GM19452 (cell line): ENCODE measurements around the gene THSD1.

Experiments used
- ATAC-seq: cut with Tn5 transposase; IDR thresholded peaks from one replicate; pipeline ENCODE4 v1.9.1; 2021; ENCODE audit not compliant: unreplicated experiment

Gene THSD1, protein sequence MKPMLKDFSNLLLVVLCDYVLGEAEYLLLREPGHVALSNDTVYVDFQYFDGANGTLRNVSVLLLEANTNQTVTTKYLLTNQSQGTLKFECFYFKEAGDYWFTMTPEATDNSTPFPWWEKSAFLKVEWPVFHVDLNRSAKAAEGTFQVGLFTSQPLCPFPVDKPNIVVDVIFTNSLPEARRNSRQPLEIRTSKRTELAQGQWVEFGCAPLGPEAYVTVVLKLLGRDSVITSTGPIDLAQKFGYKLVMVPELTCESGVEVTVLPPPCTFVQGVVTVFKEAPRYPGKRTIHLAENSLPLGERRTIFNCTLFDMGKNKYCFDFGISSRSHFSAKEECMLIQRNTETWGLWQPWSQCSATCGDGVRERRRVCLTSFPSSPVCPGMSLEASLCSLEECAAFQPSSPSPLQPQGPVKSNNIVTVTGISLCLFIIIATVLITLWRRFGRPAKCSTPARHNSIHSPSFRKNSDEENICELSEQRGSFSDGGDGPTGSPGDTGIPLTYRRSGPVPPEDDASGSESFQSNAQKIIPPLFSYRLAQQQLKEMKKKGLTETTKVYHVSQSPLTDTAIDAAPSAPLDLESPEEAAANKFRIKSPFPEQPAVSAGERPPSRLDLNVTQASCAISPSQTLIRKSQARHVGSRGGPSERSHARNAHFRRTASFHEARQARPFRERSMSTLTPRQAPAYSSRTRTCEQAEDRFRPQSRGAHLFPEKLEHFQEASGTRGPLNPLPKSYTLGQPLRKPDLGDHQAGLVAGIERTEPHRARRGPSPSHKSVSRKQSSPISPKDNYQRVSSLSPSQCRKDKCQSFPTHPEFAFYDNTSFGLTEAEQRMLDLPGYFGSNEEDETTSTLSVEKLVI

DNA sequence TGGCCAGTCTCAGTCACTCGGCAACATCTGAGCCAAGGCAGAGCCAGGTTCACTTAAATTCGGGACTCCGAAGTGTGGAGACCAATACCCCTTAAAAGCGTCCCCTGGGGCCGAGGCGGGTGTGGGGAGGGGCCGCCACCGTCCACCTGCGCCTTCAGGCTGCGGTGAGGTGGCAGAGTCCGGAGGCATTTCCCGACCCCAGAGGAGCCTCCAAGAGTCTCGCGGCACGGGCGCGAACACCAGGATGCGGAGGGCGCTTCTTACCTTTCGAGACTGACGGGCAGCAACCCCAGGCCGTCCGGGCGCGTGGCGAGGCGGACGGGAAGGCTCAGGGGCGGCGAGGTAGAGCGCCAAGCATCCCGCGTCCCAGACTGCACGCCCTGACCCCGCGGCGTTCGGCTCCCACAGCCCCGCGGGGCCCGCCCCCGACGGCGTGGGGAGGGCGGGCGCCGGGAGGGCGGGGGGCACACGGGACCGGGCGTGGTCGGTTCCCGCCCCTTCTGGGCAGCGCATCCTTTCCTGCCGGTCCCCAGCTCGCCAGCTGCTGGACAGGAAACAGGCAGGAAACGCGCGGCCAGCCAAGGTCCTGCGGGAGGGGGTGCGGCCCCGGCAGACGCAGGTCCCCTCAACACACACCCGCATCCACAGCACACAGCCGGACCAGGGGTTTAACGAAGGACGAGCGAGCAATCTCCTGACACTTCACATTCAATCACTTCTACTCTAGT lies at the start of gene THSD1:
TSS of gene THSD1 (minus strand) at position 406 of the 728 bp plus-strand sequence. CDS start 3,572 bp downstream, outside the sequence.
- peak; percentile 64 for ATAC-seq

DNA sequence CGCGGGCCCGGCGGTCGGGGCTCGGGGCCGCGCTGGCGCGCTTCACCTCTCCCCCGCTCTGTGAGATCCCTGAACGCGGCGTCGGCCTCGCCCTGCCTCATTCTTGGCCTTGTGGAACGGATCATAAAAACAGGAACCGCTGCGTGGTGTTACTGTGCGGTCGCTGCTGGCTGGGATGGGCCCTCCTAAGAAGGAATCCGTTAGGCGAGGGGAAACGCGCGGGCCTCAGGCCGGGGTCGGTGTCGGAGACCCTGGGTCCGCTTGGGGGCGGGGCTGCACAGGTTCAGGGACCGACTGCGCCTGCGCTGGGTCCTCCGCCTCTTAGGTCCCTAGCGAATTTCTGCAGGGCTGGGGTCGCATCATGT lies 49.7 kb upstream of the THSD1 start:
- ATAC-seq = peak; percentile 23

DNA sequence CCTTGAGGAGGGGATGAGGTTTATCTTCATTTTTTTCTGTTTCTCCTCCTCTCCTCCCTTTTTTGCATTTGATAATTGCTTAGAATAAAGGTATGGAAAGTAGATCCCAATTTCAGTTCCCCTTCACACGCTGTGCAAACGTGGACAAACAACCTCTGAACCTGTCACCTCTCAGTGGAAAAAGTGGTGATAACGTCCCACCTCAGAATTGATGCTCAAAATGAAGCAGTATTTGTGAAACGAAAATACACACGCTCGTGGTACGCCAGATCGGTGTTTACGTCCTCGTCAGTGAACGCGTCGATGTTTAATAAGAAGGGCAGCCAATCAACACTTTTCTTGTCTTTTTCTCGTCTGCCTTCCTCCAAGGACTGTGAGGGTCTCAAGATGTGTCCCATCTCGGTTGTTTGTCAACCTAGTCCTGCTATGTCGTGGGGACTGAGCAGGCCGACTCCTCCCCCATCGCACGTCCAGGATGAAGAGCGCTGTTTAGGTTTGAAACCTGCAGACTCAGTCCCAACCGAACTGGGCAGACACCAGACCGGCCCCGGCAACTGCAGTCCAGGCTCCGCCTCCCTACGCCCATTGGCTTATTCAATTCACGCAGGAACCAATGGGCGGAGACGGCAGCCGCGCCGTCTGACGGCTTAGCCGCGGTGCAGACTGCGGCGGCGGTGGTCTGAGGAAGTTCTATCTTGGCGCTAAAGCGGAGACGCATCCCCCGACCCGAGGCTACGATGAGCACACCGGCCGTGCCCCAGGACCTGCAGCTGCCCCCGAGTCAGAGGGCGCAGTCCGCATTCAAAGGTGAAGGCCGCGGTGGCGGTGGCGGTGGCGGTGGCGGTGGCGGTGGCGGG lies 49.1 kb upstream of the THSD1 start, which contains the start of gene CKAP2:
TSS of gene CKAP2 (plus strand) at position 659 of the 857 bp plus-strand sequence. CDS start at position 738, 79 bp downstream.
- peak; percentile 65 for ATAC-seq

DNA sequence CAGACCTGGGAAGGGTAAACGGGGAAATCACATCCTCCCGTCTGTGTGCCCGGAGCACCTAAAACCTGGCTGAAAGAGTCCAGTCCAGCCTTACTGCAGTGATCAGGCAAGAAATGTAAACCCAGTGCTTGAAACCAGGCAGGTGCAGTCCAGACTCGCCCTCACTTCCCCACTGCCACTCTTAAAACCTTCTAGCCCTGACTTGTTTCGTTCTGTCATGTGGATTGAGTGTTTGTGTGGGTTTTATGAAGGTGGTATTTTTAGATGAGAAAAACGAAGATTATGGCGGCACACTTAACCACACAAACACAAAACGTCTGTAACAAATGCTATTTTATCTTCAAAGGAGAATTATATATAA lies 48.5 kb upstream of the THSD1 start:
- ATAC-seq = peak; percentile 37

DNA sequence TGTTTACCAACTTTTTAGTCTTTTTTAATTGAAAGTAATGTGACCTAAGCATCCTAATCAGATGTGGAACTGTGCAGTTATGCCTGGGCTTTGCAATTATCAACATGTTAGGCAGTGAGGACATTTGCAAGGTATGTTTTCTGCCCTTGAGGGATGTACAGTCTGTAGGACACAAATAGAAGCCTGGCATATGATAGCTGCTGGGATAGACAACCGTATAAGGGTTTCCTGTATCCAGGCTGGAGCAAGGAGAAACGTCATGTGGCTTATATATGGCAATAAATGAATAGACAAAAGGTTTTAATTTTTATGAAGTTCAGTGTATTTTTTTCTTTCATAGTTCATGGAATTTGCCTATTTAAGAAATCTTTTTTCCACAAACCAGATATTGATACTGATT lies 46.5 kb upstream of the THSD1 start:
- no peak for ATAC-seq

DNA sequence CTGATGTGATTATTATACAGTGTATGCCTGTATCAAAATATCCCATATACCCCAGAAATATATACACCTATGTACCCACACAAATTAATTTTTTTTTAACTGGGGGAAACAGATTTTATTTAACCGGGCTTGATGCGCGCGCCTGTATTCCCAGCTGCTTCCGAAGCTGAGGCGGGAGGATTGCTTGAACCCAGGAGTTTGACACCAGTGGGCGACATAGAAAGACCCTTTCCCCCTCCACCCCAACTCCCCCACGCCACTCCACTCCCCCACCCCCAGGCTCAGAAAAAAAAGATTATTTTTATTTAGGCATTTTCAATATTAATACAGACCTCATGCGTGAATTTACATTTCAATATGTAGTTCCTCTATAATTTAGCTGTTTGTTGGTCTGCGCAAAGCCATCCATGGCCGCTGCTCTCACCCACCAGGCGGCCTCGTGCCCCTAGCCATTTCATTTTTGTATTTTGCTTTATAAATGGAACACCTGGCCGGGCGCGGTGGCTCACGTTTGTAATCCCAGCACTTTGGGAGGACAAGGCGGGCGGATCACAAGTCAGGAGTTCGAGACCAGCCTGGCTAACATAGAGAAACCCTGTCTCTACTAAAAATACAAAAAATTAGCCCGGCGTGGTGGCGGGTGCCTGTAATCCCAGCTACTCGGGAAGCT lies 45.3 kb upstream of the THSD1 start:
- no peak for ATAC-seq

DNA sequence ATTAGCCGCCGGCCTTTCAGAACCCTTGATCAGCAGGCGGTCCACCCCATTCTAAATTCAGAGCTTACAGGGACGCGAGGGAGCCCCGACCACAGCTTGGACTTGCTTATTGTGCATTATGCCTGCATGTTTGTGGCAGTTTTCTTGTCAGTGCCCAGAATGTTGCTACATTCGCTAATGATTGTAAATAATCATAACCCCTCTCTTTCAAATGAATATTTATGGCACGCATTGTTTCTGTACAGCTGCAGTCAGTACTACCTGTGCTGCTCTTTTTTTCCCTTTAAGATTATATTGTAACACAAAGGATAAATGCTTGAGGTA lies 44.8 kb upstream of the THSD1 start:
- no peak for ATAC-seq

DNA sequence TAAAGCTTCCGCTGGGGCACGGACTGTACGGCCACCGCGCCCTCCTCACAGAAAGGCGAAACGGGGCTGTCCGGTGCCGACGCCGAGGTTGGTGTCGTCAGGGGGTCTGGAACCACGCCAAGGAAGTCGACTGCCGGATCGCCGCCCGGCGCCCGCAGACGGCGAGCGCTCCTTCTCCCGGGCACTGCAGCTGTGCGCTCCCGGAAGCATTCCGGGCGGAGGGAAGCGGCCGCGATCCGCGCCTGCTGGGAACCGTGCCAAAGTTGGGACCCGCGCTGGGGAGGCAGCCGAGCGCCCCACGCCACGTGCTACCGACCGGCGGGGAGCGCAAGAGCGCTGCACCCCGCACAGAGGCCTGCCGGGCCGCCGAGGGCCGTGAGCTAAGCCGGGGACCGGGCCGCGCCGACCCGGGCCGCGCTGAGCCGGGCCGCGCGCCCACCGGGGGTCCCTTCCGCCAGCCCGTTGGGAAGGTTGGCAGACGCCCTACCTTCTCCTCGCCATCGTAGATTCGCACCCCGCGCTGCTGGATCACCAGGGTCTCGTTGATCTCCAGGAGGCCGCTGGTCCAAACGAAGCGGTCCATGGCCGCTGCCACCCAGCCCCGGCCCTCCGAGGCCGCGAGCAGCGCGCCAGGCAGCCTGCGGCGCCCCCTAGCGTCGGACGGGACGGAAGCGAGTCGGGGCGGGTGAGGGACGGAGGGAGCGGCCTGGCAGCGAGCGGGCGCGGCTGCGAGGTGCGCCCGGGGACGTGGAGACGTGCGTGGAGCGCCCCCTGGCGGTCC lies 44.2 kb upstream of the THSD1 start, which contains the start of gene VPS36:
TSS of gene VPS36 (minus strand) at position 623 of the 781 bp plus-strand sequence. CDS start at position 583, 40 bp downstream.
- peak; percentile 66 for ATAC-seq

DNA sequence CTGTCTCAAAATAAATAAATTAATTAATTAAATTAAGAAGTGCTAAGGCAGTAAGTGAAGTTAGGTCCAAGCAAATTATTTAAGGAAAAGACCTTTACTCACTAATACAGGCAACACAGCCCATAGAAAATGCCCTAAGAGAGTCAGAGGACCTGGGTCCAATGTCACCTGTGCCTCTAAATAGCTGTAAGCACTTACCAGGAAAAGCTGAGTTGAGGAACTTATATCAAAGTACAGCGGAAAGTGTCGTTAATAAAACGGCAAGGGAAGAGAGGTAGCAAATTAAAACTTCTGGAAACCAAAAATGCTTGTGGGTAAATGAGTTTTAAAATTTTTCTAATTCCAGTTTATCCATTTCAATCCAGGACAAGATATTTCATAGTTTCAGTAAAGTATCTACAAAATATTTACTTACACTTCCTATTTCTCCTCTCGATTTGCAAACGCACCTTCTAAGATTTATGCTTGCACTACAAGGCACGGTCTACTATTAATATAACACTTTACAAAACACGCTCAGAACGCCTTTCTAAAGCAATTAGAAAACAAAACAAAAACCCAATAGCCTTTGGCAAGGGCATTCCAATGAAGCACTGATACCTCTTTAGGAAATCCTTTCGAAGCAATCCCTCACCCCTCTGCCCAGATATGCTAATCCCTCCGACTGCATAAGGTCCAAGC lies 43.5 kb upstream of the THSD1 start:
- no peak for ATAC-seq

DNA sequence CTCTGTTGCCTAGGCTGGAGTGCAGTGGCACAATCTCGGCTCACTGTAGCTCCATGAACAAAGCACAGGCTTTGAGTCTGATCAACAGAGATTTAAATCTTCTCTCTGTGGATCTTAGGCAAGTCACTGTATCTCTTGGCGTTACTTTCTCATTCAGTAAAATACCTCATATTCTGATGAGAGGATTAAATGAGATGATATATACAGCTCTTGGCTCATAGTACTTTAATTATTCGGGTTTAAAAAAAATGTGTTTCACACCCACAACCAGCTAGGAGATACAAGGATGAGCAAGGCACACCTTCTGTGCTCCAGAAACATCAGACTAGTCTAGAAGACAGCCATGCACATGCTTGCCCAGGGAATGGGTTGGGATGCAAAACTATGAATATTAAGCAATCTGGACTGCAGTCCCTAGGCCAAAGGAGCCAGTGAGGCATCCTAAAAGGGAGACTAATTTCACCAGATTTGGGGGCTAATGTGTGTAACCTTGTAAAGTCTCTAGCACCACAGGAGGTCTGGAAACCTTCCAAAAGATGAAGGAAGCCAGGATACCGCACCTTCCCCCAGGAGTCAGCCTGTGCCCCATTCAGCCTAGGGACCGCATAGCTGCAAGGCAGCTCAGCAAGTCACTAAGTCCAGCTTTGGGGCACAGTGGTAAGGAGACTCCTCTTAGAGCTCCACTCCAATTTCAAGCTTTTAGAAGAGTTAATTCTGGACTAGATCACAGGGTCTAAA lies 42.0 kb upstream of the THSD1 start:
- ATAC-seq = no peak

DNA sequence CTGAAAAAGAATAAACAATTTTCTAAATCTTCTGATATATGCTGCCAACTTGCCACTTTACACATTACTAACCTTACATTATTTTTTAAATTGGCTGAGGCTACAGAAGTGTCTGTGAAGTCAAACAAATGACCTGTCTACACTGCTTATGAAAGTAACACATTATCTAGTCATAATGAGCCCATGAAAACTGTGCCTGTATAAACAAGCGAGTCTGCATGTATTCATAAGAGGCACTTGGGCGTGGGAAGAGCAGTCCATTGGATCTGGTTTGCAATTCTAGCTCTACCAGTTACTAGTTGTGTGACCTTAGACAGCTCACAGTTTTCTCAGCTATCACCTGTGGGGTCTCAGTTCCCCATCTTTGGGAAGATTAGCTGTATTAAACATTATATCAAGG lies 41.4 kb upstream of the THSD1 start:
- ATAC-seq = no peak

DNA sequence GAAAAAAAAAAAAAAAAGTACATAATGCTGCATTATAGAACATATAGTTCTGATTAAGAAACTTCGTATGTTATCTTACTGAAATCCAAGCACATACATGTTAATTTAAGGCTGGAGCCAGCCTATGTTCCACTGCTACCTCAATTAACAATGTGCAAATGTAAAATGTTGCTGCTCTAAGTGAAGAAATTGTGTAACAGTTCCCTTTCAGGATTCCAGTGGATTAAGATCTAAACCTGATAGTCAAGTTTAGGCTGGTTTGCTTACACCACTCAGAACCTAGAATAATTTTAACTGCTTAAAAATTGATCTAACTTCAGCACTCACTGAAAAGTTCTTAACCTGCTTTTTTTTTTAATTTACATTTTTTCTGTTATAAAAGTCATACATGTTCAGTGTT lies 40.3 kb upstream of the THSD1 start:
- no peak for ATAC-seq

DNA sequence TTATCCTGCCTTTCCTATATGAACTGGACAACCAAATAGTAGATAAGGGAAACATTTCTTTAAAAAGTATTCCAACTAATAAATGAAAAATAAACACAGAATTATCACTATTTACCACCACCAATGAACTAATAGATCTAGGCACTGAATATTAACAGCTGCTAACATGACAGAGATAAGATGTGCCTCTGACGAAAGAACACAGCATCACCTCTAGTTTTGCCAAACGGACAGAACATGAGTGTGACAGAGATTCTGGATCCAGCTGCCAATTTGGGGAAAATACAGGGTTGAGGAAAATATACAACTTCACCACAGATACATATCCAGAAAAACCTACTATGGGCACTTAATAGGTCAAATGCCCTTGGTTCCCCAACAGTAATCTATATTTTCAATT lies 26.5 kb upstream of the THSD1 start:
- ATAC-seq = no peak

DNA sequence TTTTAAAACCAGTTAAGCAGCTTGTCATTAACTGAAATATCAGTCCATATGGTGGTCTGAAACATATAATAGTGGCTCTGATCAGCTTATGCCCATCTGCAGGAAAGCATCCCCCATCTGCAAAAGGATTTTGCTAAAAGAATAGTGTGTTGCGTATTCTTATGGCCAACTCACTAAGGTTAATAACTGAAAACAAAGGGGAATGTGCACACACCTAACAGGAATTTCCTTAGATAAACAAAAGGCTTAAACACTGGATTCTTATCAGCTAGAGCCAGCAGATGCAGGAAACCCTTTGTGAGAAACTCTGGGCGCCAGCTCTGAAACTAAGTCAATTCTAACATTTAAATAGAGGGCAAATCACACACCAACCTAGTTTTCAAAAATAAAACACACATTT lies 22.3 kb upstream of the THSD1 start:
- ATAC-seq = no peak

DNA sequence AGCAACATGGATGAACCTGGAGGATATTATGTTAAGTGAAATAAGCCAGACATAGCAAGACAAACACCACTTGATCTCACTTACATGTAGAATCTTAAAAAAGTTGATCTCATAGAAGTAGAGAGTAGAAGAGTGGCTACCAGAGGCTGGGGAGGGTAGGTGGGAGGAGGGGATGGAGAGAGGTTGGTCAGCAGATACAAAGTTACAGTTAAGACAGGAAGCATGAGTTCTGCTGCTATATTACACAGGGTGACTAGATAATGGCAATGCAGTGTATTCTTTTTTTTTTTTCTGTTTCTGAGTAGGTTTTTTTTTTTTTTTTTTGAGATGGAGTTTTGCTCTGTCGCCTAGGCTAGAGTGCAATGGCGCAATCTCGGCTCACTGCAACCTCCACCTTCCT lies 15.2 kb upstream of the THSD1 start:
- no peak for ATAC-seq

DNA sequence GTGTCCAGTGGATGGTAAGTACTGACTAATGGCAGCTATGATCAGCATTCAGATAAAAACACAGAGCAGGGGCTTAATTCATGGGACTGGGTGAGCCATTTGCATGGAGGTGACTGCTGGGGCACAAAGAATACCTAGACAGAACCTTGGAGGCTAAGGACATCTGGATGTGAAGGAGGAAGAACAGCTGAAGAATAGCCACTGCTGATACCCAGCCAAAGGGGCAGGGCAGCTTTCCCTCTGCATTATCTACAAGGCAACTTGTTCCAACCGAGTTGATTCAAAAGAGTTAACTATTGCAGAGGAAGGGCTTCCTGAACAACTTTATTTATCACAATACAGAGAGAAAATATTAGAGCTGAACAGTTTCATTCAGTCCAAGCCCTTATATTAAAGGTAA lies 13.1 kb upstream of the THSD1 start:
- ATAC-seq = no peak

DNA sequence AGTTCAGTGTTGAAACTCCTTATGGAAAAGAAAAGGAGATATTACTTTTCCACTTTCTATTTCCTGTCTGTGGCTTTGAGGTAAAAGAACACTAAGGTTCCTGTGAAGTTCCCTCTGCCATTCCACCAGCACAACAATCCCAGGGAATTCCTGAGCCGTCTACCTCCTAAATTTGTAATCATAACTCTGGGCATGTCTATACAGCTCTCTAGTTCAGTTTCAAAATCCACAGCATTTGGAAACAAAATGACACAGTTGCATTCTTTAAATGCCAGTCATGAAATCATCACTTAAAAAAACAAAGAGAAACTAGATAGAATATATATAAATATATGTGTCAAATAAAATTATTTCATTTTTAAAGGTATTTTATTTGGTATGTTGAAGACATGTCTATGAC lies 9.0 kb upstream of the THSD1 start:
- no peak for ATAC-seq

DNA sequence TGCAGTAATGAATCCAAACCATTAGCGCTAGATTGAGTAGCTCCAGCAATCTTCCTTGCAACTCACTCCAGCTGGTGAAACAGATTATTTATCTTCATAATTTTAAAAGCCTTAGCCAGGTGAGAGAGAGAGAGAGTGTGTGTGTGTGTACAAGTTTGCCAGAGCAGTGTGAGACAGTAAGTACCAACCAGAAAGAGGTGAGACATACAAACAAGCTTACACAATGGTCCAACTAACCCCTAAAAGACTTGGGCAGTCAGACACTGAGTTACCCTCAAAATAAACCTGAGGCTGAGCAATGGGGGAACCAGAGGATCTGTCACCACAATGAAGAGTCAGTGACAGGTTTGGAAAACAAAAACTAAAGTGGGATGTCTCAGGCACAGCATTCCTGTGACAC lies 8.1 kb upstream of the THSD1 start:
- no peak for ATAC-seq
